ENCODE data around the gene TSPAN15.

The TSPAN15 gene

DNA sequence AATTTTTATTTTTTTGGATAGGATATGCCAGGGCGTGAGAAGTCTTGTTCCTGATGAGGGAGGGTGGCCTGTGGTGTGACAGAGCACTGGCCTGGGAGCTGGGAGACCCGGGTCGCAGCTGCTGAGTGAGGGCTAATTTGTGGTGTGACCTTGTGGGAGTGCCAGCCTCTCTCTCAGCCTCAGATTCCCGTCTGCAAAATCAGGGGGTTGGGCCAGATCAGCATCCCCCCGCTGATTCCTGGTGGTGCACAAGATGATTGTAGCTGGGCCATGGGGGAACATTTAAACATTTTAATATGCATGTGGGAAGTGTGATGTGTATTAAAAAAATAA, 14.9 kb downstream of the TSPAN15 start:
- DNase-seq (ENCODE audit: low read depth in 2 of 2) = no peak

GRCh38 chr10:69466689-69467088, 15.4 kb downstream of the TSPAN15 start:
- DNase-seq (ENCODE audit: low read depth in 2 of 2) = no peak

- no peak for DNase-seq (ENCODE audit: low read depth in 2 of 2)
Measured at GRCh38 chr10:69467928-69468750, 16.9 kb downstream of the TSPAN15 start.

- DNase-seq (ENCODE audit: low read depth in 2 of 2) = no peak
Measured at GRCh38 chr10:69468751-69469089, 17.5 kb downstream of the TSPAN15 start.

- no peak for DNase-seq (ENCODE audit: low read depth in 2 of 2)
Measured at GRCh38 chr10:69469976-69470375, 18.7 kb downstream of the TSPAN15 start.

- no peak for DNase-seq (ENCODE audit: low read depth in 2 of 2)
Measured at GRCh38 chr10:69470463-69471384, 19.5 kb downstream of the TSPAN15 start.

DNA sequence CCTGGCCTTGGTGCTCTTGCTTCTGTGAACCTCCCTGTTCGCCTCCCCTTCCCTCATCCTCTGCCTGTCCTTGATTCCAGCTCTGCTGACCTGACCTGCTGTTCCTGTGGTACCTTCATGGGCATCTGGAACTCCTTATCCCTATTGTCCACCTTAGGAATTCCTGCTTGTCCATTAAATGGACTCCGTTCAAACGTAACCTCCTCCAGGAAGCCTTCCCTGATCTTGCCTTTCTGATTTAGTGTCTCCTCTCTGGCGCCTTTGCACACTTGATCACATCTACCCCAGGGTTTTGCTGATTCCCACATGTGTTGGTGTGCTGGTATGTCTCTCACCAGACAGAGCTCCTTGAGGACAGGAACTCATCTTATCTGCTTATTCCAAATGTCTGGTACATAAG, 20.9 kb downstream of the TSPAN15 start:
- DNase-seq (ENCODE audit: low read depth in 2 of 2) = no peak

DNA sequence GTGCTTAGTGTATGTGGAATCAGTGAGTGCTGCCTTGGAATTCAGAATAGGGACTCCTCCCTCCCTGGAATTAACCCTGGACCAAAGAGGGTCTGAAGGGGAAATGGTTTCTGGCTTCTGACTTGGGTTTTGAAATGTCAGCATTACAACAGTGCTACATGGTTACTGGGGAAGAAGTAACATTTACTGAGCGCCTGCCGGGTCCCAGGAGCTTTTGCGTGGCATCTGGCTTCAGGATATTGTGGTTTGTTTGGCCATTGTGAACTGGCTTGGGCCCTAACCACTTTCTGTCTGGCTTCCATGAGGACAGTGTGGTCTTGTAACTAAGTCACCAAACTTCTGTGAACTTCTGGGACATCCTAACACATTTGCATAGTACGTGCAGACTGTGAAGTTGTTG, 21.3 kb downstream of the TSPAN15 start:
- no peak for DNase-seq (ENCODE audit: low read depth in 2 of 2)

DNA sequence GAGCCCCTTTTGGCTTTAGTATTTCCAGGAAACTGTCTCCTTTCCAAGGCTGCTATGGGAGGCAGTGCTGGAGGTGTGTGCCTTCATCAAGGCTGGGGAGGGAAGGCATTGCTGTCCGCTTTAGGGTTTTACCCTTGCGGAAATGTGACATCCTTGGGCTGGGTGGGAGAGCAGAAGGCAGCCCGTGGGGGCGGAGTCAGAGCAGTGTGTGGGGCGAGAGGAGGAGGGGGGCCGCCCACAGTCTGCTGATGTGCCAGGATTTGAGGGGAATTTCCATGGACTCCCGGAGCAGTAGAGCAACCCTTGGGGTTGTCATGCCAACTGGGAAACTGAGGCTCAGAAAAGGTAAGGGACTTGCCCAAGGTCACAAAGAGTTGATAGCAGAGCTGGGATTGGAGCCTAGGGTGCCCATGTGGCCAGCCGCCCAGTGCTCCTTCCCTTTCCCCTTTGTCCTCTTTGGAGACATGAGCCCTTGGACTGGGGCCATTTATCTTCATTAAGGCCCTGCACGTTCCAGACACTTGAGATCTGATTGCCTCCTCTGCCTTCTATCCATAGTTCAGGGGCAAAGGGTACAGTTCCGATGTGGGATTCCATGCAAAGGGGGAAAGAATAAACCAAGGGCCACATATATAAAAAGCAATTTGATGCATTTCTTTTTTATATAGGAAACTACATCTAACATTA, 22.2 kb downstream of the TSPAN15 start:
- DNase-seq (ENCODE audit: low read depth in 2 of 2) = no peak

DNA sequence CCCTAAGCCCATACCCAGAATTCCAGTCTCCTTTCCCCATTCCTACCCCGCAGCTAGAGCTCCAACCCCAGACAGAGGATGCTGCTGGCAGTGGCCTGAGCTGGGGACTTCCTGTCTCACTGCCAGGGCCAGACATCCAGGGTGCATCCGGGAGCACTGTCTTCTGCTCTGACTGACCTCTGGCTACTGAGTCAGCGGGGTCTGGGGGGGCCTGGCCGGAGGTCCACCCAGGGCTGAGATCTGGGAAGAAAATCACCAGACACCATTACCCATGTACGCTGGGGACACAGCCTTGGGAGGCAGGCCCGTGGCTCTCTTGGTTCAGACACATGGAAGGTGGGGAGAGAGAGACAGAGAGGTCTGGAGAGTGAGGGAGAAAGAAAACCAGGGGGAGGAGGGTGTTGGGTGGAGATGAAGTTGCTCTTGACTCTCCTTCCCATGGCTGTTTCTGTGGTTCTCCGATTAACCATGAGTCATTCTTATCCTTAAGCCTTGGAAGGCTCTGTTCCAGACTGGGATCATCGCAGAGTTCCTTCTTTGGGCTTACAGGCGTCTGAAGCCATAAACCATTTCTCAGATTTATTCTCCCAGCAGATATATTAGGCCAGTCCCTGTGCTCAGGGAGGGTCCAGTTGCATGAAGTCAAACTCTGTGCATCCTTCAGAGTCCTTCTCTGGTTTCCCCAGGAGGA, 23.6 kb downstream of the TSPAN15 start:
- no peak for DNase-seq (ENCODE audit: low read depth in 2 of 2)

GRCh38 chr10:69475433-69475830, 24.2 kb downstream of the TSPAN15 start:
- no peak for DNase-seq (ENCODE audit: low read depth in 2 of 2)

DNA sequence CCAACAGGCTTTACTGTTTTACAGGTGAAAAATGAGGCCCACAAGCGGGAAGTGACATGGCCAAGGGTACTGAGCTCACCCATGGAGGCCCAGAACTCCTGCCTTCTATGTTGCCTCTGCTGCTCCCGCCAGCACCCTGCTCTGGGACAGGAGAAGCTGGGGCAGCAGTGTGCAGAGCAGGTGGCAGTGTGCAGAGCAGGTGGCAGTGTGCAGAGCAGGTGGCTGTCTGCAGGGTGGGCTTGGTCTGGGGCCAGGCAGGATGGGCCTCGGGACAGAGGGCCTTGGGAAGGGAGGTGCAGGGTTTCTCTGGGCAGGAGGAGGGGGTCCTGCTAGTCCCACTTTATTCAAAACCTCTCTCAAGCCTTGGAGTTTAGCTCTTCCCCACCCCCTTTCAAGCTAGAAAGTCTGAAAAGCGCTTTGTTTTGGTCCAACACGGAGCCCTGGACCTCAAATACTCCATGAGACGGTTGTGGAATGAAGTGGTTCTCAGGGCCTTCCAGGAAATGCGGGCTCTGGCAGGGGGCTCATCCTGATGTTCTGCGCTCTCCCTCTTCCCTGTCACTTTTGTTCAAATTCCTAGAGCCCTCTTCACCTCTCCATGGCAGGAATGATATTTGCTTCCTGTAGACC, 26.8 kb downstream of the TSPAN15 start:
- no peak for DNase-seq (ENCODE audit: low read depth in 2 of 2)

DNA sequence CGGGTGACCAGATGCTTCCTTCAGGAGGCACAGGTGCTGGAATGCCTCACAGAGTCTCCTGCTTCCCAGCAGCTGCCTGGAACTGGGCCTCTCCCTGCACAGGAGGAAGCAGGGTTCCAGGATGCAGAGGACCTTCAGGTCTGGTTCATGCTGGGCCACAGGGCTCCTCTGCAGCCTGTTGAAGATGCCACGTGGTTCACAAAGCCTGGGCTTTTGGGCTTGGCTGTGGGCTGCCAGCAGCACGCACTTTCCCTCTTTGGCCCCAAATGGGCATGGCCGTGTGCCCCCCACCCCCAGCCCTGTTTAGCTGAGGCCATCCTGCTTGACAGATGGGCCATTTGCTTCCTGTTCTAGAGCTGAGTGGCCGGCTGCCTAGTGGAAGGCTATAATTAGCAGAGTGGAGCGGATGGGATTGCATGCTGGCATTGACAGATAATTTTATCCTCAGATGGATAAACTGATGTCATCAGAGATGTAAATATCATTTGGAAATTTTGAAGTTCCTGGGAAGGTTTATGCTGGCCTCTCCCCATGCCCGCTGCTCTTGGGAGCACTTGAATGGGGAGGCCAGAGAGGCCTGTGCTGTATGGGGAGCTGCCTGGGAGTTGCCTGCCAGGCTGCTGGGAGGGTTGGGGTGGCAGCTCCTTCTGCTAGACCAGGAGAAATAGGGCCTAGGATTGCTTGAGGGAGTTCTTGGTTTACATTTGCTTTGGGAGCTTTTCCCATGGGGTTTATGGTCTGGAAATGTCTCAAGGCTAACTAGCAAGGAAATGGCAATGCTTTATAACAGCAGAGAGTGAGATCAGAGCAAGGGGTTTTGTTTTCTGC, 28.2 kb downstream of the TSPAN15 start:
- no peak for DNase-seq (ENCODE audit: low read depth in 2 of 2)

DNA sequence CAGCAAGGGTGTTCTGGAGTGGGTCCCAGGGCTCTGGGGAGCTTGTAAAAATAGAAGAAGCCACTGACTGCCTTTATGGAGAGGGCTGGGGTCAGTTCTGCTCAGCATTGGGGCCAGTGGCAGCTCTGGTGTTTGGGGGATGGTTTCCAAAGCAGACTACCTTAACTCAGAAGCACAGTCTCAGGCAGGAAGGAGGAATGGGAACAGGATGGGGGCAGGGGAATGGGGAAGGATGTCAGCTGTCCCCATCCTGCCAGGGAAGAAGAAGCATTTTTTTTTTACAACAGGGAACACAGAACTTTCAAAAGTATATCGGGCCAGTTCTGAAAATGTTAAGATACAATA, 28.8 kb downstream of the TSPAN15 start:
- no peak for DNase-seq (ENCODE audit: low read depth in 2 of 2)

DNA sequence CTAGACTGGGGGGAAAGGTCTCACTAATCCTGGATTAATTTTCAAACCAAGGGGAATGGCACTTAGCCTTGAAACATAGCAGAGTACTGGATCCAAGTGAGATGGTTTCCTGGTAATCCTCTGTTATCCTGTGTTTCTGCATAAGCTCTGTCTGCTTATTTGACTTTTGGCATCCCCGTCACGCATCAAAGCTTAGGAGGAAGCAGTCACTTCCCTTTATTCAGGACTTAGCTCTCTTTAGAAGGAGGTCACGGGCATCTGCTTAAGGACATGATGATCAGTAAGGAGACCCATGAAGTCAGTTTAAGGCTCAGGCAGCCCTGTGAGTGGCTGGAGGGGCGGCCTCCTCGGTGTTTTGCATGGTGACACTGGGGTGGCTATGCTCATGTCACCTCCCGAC, 30.0 kb downstream of the TSPAN15 start:
- no peak for DNase-seq (ENCODE audit: low read depth in 2 of 2)

DNA sequence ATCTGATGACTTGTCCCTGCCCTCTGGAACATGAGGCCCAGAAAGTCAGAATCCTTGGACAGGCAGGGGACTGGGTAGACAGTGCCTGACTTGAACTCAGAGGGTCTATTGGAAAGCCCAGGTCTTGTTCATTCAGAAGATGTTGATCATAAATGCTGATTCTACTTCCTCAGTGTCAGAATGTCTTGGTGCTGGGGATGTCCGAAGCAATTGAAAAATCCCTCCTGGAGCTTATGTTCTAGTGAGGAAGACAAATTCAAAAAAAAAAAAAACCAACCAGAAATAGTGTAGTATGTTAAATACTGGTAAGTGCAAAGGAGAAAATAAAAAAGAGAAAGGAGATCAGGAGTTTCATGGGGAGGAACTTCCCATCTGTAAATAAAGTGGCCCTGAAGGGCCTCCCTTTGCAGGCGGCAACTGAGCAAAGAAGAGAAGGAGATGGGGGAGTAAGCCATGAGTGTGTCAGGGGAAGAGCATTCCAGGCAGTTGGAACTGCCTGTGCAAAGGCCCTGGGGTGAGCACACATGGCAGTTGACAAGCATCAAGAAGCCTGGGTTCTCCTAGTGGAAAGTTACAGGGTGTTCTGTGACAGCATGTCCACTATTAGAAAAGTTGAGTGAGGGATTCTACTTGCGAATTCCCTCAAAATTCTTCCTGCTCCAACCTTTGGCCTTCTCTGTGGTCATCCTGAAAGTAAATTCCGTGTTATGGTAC, 30.7 kb downstream of the TSPAN15 start:
- no peak for DNase-seq (ENCODE audit: low read depth in 2 of 2)

DNA sequence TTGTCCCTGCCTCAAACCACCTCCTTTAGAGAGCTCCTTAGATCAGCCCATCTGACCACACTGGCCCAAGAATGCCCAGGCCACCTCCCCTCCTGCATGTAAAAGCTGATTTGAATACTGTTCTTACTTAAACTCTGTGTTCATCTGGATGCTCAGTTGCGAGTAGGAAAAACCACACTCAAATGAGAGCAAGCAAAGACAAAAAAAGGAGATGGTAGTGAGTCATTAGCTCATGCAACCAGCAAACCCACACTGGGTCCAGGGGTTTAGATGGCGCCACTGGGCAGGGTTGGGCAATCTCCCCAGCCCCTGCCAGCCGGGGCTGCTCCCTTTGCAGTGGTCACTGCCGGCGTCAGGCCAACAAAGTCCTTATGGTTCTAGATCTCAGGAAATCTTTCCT, 32.7 kb downstream of the TSPAN15 start:
- DNase-seq (ENCODE audit: low read depth in 2 of 2) = no peak

DNA sequence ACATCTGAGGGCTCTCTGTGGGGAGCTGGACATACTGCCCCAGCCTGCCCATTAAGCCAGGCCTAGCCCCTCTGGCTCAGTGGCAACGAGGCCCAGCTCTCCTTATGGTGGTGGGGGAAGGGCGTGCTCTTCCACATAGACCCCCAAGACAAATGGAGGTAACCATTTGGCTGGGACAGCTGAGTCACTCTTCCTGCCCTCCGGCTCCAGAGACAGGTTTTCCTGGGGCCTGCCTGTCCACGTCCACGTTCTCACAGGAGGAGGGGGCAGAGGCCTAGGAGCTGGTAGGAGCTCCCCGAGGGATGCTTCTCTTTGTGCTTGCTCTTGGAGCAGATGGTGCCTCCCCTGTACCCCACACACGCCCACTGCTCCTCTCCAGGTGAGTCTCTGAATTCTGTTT, 33.5 kb downstream of the TSPAN15 start:
- no peak for DNase-seq (ENCODE audit: low read depth in 2 of 2)

- DNase-seq (ENCODE audit: low read depth in 2 of 2) = no peak
Measured at GRCh38 chr10:69486922-69487730, 35.9 kb downstream of the TSPAN15 start.

Data from stimulated activated CD4-positive, alpha-beta T cell treated with anti-CD3 and anti-CD28 coated beads, Interleukin-12 subunit alpha, Interleukin-12 subunit beta, amount 100 ng/mL, for 24 hours (primary cell).